Neural cell (in vitro differentiated cells): ENCODE data around the gene ZBTB7C.

Source experiments
- EP300 ChIP-seq: fragments of 450-650 bp; conservative IDR thresholded peaks from 2 replicates; pipeline ENCODE4 v1.6.1; 2014; ENCODE audit warnings: antibody characterized with exemption, mild to moderate bottlenecking, moderate library complexity; ENCODE audit not compliant: poor library complexity, severe bottlenecking
- EZH2 ChIP-seq: fragments of 200-600, 300-800 bp; shearing (Covaris generic), sonication (generic); IDR thresholded peaks from 2 replicates; pipeline ENCODE4 v1.6.1; 2014; ENCODE audit warnings: antibody characterized with exemption, low read length, borderline replicate concordance, mild to moderate bottlenecking; ENCODE audit not compliant: insufficient read depth, poor library complexity, severe bottlenecking
- POLR2AphosphoS5 ChIP-seq: IDR thresholded peaks from 2 replicates; pipeline ENCODE4 v1.6.1; 2012
- SMC3 ChIP-seq: fragments of 450-650 bp; conservative IDR thresholded peaks from 2 replicates; pipeline ENCODE4 v1.6.1; 2014; ENCODE audit warnings: antibody characterized with exemption, mild to moderate bottlenecking, moderate library complexity; ENCODE audit not compliant: poor library complexity
- TF ChIP-seq, protein P1 (sequence below): fragments of 450-650 bp; IDR thresholded peaks from 2 replicates; pipeline ENCODE4 v1.5.1; 2014; ENCODE audit warnings: antibody characterized with exemption, mild to moderate bottlenecking, moderate library complexity; ENCODE audit not compliant: poor library complexity, severe bottlenecking

DNA sequence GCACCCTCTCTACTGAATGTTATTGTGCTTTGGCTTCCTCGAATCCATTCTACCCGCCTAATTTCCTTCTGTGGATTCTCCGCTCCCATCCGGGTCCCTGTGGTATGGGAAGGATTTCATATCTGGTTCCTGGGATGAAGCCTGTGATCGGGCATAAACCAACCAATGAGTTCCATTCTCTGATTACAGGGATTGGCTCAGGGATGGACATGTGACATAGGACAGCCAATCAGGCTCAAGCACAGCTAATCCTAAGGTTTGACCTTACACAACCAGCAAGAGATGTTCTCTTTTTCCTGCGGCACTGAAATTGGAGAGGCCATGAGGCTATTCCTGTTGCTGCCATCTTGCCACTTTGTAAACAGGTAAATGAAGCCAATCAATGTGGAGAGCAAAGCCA lies 310.6 kb downstream of the ZBTB7C start:
- TF ChIP-seq, protein P1, sequence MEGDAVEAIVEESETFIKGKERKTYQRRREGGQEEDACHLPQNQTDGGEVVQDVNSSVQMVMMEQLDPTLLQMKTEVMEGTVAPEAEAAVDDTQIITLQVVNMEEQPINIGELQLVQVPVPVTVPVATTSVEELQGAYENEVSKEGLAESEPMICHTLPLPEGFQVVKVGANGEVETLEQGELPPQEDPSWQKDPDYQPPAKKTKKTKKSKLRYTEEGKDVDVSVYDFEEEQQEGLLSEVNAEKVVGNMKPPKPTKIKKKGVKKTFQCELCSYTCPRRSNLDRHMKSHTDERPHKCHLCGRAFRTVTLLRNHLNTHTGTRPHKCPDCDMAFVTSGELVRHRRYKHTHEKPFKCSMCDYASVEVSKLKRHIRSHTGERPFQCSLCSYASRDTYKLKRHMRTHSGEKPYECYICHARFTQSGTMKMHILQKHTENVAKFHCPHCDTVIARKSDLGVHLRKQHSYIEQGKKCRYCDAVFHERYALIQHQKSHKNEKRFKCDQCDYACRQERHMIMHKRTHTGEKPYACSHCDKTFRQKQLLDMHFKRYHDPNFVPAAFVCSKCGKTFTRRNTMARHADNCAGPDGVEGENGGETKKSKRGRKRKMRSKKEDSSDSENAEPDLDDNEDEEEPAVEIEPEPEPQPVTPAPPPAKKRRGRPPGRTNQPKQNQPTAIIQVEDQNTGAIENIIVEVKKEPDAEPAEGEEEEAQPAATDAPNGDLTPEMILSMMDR = no peak
- TF ChIP-seq EP300 = no peak
- no peak for TF ChIP-seq EZH2
- no peak for TF ChIP-seq SMC3
- TF ChIP-seq POLR2AphosphoS5 = no peak
